Measurements from ENCODE around the gene LLCFC1.

DNA sequence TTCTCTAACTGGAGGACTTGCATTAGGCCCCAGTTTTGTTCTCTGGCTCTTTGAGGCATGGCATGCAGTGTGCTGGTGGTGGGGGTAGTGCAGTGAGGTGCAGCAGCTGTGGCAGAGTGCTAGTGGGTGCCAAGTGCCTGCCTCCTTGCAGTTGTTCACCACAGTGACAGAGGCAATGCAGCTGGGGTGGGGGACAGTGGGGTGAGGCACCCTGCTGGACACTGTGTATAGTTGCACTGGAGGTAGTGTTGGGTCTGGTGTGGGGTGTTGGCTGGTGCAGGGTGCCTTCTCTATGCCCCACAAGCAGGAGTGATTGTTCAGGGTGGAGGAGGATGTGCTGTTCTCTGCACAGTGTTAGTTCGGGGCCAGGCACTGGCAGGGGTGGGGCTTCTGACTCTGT, 44.5 kb downstream of the LLCFC1 start:
- TF ChIP-seq GATA2 (IDR thresholded peaks at IDR 0.05; ENCODE audit: low read depth, low read length): no peak
- TF ChIP-seq GATA3 (IDR thresholded peaks at IDR 0.05; ENCODE audit: low read depth, low read length): no peak

All from SH-SY5Y (cell line).